Retinal pigment epithelial cell (primary cell): ENCODE results near the gene OPA3.

ENCODE experiments used
- DNase-seq: peaks from one replicate; pipeline ENCODE4 v3.0.0-alpha.2; 2010; ENCODE audit warnings: low read depth
- H3K4me3 ChIP-seq: 2 replicates; pipeline ENCODE4 v1.5.1; 2011; ENCODE audit warnings: mild to moderate bottlenecking, low read length, control low read depth, moderate library complexity
- CTCF ChIP-seq: conservative IDR thresholded peaks from 2 replicates; pipeline ENCODE4 v1.5.1; 2011; ENCODE audit warnings: low read depth, low read length, control low read depth, inconsistent platforms

OPA3 gene

GRCh38 chr19:45547211-45547770 is 37.3 kb downstream of the OPA3 start:
- TF ChIP-seq CTCF, result no peak
- H3K4me3 ChIP-seq, result no peak overlapping the region
- no peak for DNase-seq

DNA sequence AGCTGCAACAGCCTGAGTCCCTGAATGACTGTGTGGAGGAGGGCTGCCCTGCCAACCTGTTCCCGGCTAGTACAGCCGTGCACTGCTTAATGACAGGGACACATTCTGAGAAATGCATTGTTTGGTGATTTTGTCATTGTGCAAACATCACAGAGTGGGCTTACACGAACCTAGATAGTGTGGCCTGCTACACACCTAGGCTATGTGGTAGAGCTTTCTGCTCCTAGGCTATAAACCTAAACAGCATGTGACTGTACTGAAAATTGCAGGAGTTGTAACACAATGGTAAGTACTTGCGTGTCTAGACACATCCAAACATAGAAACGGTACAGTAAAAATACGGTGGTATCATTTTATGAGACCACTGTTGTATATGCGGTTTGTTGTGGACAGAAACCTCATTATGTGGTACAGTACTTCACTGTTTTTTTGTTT is 42.4 kb downstream of the OPA3 start:
- no peak overlapping the region for H3K4me3 ChIP-seq
- DNase-seq, result no peak
- no peak for TF ChIP-seq CTCF

GRCh38 chr19:45539459-45539858 is 45.1 kb downstream of the OPA3 start:
- TF ChIP-seq CTCF, result no peak
- no peak for DNase-seq

DNA sequence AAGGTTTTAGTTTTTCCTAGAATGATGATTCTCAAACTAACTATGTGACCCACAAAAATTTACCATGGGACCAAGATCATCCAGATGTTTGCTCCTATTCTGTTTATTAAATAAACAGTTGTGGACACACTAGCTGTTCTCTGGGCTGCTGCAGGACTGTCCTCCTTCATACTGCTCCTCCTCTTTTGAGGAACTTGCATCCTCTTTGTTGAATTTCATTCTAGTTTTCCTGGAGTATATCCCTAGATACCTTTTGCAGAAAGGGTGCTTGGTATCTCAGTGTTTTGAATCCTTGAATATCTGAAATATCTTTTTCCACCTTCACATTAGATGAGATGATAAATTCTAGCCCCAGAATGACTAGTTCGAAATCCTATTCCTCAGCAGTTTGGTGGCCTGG is 53.3 kb downstream of the OPA3 start:
- H3K4me3 ChIP-seq, result no peak overlapping the region
- DNase-seq, result no peak

More at GRCh38 chr19:45539459-45539858, 45.1 kb downstream of the OPA3 start:
- H3K4me3 ChIP-seq, result no peak overlapping the region

DNA sequence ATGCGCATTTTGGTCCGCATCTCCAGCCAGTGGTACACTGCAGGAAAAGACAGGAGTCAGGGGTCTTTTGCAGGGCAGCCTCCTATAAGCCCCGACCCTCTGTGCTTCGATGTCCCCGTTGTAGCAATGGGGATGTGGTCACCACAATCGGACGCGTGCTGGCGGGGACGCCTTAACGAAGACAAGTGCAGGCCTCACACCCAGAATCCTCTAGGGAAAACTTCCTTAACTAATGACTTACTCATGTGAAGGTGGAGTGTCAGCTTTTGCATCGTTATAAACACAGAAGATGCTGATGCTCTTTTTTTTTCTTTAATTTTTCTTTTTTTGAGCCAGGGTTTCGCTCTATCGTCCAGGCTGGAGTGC is 55.2 kb downstream of the OPA3 start:
- H3K4me3 ChIP-seq, result peak overlapping the region; percentile 49
- TF ChIP-seq CTCF, result no peak
- DNase-seq, result no peak

More for the DNA sequence above, 53.3 kb downstream of the OPA3 start:
- TF ChIP-seq CTCF, result no peak

DNA sequence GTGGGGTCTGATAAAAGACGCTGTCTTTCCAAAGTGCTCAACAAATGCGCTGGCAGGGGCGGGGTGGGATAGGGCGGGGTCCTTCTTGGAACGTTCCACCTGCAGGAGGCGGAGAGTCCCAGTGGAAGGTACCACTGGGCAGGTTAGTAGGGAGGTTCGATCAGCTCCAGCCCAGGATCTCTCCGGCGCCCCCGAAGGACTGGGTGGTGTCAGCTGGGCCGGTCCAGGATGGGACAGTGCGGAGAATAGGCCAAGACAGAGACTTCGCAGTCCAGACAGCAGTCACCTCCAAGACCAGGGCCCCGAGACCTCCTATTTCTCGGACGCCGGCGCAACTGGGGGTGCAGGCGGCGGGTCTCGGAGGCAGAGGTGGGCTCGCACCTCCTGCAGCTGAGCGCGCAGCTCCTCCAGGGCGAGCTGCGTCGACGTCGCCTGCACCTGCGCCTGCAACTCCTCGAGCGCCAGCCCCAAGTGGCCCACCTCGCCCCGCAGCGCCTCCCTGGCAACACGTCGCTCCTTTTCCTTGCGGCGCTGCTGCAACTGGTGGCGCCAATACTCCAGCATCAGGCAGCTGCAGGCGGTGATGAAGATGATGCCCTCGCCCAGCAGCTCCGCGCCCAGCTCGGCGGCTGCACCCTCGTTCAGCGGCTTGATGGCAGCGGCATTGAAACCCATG is 55.7 kb downstream of the OPA3 start:
- no peak for TF ChIP-seq CTCF
- no peak for DNase-seq
- H3K4me3 ChIP-seq, result peak overlapping the region; percentile 49

GRCh38 chr19:45528149-45528743 is 56.4 kb downstream of the OPA3 start:
- no peak for DNase-seq
- no peak for TF ChIP-seq CTCF
- peak overlapping the region; percentile 49 for H3K4me3 ChIP-seq
